Panc1 (cell line): ENCODE measurements around the gene SLC11A2. TPM values are rescaled to one million over a fixed set of nuclear protein-coding genes. Genes with fewer than 3 reads are reported as not detected.
A peak's percentile ranks its signal among the peaks of the same experiment; 100 is the strongest.

Source experiments
- ATAC-seq: fragments of 200-7000 bp; cut with Tn5 transposase; 2 replicates; pipeline ENCODE4 v1.9.1; 2020; ENCODE audit warnings: mild to moderate bottlenecking, moderate library complexity
- BruUV-seq: library from RNA; stranded (reverse); fragments of 400-500 nt; replicated peaks from 2 replicates; lab custom pipeline; 2021; lab: Mats Ljungman, UMichigan
- CTCF ChIA-PET: fragments of 300-600 bp; sonication (Branson Sonifier 250); formaldehyde crosslinking; loops from one replicate; lab custom pipeline; 2022; ENCODE audit warnings: antibody characterized with exemption; lab: Charles Lee
- POLR2A ChIA-PET: fragments of 300-600 bp; sonication (Branson Sonifier 250); formaldehyde crosslinking; loops from one replicate; lab custom pipeline; 2022; ENCODE audit warnings: antibody characterized with exemption; lab: Charles Lee
- DNase-seq: peaks from one replicate; pipeline ENCODE4 v3.0.0-alpha.2; 2010; ENCODE audit warnings: low read depth, low spot score
- H3K27ac ChIP-seq: 2 replicates; pipeline ENCODE4 v1.5.1; 2011; ENCODE audit warnings: mild to moderate bottlenecking, low read length, inconsistent platforms
- H3K27me3 ChIP-seq: fragments of 200-500 bp; sonication (Bioruptor generic); 2 replicates; pipeline ENCODE4 v1.6.0; 2014; ENCODE audit warnings: low read length, inconsistent platforms; ENCODE audit not compliant: control insufficient read depth, insufficient read depth
- H3K36me3 ChIP-seq: fragments of 200-500 bp; sonication (Bioruptor generic); 2 replicates; pipeline ENCODE4 v1.5.1; 2014; ENCODE audit warnings: inconsistent platforms, mild to moderate bottlenecking, low read length, moderate library complexity; ENCODE audit not compliant: control insufficient read depth, insufficient read depth
- H3K4me1 ChIP-seq: 2 replicates; pipeline ENCODE4 v1.5.1; 2011; ENCODE audit warnings: inconsistent platforms, mild to moderate bottlenecking, low read length, moderate library complexity; ENCODE audit not compliant: control insufficient read depth, insufficient read depth
- H3K4me3 ChIP-seq, 2 experiments: 2 replicates each; pipeline ENCODE4 v1.5.1; 2011 to 2012; ENCODE audit warnings: low read depth in 2 of 2, low read length in 2 of 2, mild to moderate bottlenecking in 2 of 2, inconsistent platforms in 1 of 2, moderate library complexity in 1 of 2
- H3K9me3 ChIP-seq: fragments of 200-500 bp; sonication (Bioruptor generic); 2 replicates; pipeline ENCODE4 v1.5.1; 2014; ENCODE audit warnings: low read depth, mild to moderate bottlenecking, inconsistent platforms, low read length, moderate library complexity; ENCODE audit not compliant: control insufficient read depth, insufficient read depth
- POLR2AphosphoS5 ChIP-seq: IDR thresholded peaks from 2 replicates; pipeline ENCODE4 v1.6.1; 2012; ENCODE audit warnings: mild to moderate bottlenecking, low read depth, low read length, moderate library complexity
- SIN3A ChIP-seq: IDR thresholded peaks from 2 replicates; pipeline ENCODE4 v1.6.1; 2012; ENCODE audit warnings: low read depth, mild to moderate bottlenecking, low read length, moderate library complexity, borderline replicate concordance; ENCODE audit not compliant: insufficient read depth
- TCF7L2 ChIP-seq: IDR thresholded peaks from 2 replicates; pipeline ENCODE4 v1.6.1; 2011; ENCODE audit warnings: mild to moderate bottlenecking, low read depth, low read length, inconsistent platforms
- in situ Hi-C: cut with HindIII; loops from 2 replicates; pipeline ENCODE4 v1.10.0; 2016; ENCODE audit warnings: low sequenced_read_pairs, low pct_unique_long_range_greater_than_20kb
- intact Hi-C: fragments of 100-400 bp; cut with micrococcal nuclease; formaldehyde crosslinking; loops from one replicate; pipeline ENCODE4 v1.10.0; 2022; ENCODE audit not compliant: unreplicated experiment
- total RNA-seq: library from RNA; stranded (reverse); gene quantifications from one replicate; pipeline ENCODE4 v1.2.1, GENCODE V29; 2021; ENCODE audit not compliant: unreplicated experiment
- TF ChIP-seq, protein P1 (sequence below): fragments of 450-650 bp; IDR thresholded peaks from 2 replicates; pipeline ENCODE4 v1.5.1; 2017; ENCODE audit warnings: mild to moderate bottlenecking
- TF ChIP-seq, protein P2 (sequence below), 2 experiments: IDR thresholded peaks; 2 replicates each; pipeline ENCODE4 v1.6.1; 2011 to 2012; ENCODE audit warnings: low read depth in 2 of 2, control low read depth in 1 of 2, low read length in 1 of 2, mild to moderate bottlenecking in 1 of 2, moderate library complexity in 1 of 2; ENCODE audit not compliant: insufficient read depth in 1 of 2

Gene SLC11A2
- total RNA-seq, 1 experiment from 2014 or later, result 59.9 TPM

DNA sequence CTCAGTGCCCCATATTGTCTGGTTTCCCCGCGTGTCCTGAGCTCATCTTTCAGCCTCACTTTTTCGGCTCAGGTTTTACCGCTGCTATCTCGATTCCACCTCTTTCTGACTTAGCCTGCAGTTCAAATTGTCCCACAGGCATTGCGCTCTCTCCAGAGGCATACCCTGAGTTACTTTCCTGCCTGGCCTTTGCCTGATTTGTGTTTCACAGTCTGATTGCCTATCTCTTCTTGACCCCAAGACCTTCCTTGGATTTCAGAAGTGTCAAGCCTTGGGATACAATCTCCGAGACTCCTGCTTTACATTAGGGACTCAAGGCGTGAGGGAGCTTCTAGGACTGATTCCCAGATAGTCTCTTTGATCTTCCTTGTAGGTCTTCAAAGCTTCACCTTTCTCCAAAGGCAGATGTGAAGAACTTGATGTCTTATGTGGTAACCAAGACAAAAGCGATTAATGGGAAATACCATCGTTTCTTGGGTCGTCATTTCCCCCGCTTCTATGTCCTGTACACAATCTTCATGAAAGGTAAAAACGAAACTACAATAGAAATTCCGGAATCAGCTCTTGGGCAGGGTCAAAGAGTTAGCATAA, 22.6 kb upstream of the SLC11A2 start:
- peak overlapping the region; percentile 75 to 100 for H3K4me3 ChIP-seq
- BruUV-seq, result TSS peak; percentile 80
- ATAC-seq (no peak), DNase-seq (no peak)
- peaks cover 2% of the 10 kb centered on the region for H3K36me3 ChIP-seq
- no peaks in the 10 kb centered on the region for H3K27me3 ChIP-seq
- intact Hi-C loops, result no loop called here
- peaks cover 11% of the 10 kb centered on the region for H3K4me1 ChIP-seq
- POLR2A ChIA-PET, result no interaction called here
- in situ Hi-C loops, result no loop called here
- H3K9me3 ChIP-seq, result no peaks in the 10 kb centered on the region
- TF ChIP-seq, protein P1, sequence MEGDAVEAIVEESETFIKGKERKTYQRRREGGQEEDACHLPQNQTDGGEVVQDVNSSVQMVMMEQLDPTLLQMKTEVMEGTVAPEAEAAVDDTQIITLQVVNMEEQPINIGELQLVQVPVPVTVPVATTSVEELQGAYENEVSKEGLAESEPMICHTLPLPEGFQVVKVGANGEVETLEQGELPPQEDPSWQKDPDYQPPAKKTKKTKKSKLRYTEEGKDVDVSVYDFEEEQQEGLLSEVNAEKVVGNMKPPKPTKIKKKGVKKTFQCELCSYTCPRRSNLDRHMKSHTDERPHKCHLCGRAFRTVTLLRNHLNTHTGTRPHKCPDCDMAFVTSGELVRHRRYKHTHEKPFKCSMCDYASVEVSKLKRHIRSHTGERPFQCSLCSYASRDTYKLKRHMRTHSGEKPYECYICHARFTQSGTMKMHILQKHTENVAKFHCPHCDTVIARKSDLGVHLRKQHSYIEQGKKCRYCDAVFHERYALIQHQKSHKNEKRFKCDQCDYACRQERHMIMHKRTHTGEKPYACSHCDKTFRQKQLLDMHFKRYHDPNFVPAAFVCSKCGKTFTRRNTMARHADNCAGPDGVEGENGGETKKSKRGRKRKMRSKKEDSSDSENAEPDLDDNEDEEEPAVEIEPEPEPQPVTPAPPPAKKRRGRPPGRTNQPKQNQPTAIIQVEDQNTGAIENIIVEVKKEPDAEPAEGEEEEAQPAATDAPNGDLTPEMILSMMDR, result no peak
- TF ChIP-seq, protein P2, sequence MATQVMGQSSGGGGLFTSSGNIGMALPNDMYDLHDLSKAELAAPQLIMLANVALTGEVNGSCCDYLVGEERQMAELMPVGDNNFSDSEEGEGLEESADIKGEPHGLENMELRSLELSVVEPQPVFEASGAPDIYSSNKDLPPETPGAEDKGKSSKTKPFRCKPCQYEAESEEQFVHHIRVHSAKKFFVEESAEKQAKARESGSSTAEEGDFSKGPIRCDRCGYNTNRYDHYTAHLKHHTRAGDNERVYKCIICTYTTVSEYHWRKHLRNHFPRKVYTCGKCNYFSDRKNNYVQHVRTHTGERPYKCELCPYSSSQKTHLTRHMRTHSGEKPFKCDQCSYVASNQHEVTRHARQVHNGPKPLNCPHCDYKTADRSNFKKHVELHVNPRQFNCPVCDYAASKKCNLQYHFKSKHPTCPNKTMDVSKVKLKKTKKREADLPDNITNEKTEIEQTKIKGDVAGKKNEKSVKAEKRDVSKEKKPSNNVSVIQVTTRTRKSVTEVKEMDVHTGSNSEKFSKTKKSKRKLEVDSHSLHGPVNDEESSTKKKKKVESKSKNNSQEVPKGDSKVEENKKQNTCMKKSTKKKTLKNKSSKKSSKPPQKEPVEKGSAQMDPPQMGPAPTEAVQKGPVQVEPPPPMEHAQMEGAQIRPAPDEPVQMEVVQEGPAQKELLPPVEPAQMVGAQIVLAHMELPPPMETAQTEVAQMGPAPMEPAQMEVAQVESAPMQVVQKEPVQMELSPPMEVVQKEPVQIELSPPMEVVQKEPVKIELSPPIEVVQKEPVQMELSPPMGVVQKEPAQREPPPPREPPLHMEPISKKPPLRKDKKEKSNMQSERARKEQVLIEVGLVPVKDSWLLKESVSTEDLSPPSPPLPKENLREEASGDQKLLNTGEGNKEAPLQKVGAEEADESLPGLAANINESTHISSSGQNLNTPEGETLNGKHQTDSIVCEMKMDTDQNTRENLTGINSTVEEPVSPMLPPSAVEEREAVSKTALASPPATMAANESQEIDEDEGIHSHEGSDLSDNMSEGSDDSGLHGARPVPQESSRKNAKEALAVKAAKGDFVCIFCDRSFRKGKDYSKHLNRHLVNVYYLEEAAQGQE (IDR thresholded peaks at IDR 0.05; ENCODE audit: insufficient read depth in 1 of 2, low read depth in 2 of 2, low read length in 1 of 2), result no peak
- TF ChIP-seq POLR2AphosphoS5 (no peak), SIN3A (no peak), TCF7L2 (no peak)
- H3K27ac ChIP-seq, result peak overlapping the region; percentile 97
- CTCF ChIA-PET, result no interaction called here

DNA sequence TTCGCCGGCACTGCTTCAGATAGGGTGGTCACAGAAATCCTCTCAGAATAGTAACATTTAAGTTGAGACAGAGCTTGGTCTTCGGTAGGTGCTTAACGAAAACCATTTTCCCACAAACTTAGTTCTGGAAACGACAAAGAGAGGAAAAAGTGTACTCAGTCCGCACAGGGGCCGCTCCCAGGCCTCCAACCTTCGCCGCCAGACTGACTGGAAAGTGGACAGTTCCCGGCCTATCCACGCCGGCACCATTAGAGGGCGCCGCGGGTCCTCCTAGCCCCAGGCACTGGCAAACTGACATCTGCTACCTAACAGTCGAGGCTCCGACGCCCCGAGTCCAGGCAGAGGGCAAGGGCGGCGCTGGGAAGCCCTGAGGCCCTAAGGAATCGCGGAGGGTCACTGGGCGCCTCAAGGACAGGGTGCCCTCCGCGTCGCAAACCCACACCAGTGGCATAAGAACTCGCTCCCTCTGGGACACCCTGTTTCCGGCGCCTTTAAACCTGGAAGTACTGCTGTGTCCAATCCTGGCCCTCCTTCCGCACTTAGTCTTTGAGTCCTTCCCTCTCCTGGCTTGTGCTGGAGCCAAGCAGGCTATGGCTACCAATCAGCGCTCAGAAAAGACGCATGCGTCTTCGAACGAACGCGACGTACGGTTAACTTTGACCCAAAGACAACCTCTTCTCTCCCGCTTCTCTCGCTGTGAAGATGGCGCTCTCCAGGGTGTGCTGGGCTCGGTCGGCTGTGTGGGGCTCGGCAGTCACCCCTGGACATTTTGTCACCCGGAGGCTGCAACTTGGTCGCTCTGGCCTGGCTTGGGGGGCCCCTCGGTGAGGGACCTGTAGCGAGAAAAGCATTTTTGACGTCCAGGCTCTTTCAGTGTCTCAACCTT, 21.7 kb upstream of the SLC11A2 start, which contains the start of gene LETMD1:
LETMD1 (plus strand) TSS at position 673 of the 886 bp plus-strand sequence; CDS start at position 703, 30 bp downstream.
- intact Hi-C loops, result no loop called here
- POLR2A ChIA-PET, result no interaction called here
- peaks cover 11% of the 10 kb centered on the region for H3K4me1 ChIP-seq
- H3K9me3 ChIP-seq, result no peaks in the 10 kb centered on the region
- no peaks in the 10 kb centered on the region; the same call in 1 of the 2 replicates for H3K36me3 ChIP-seq
- TF ChIP-seq, protein P1, result peak; percentile 98
- TF ChIP-seq, protein P2 (IDR thresholded peaks at IDR 0.05; ENCODE audit: insufficient read depth in 1 of 2, low read depth in 2 of 2, low read length in 1 of 2), result peak; percentile 73 to 83
- TF ChIP-seq SIN3A, result peak; percentile 96
- TF ChIP-seq POLR2AphosphoS5, result peak; percentile 98
- TF ChIP-seq TCF7L2, result peak; percentile 49; the same call in 1 of the 2 replicates
- H3K27ac ChIP-seq, result peak within 1 kb of the TSS; percentile 97
- ATAC-seq (peak; percentile 100), DNase-seq (peak; percentile 97)
- no peaks in the 10 kb centered on the region for H3K27me3 ChIP-seq
- CTCF ChIA-PET, result no interaction called here
- H3K4me3 ChIP-seq, result peak within 1 kb of the TSS; percentile 75 to 100
- TSS peak; percentile 98 for BruUV-seq
- in situ Hi-C loops, result no loop called here
